Upper lobe of right lung (tissue), 1 donor: ENCODE results near the gene TSGA10IP. TPM values are rescaled to one million over a fixed set of nuclear protein-coding genes. Genes with fewer than 3 reads are reported as not detected.

ENCODE experiments used
- ATAC-seq: fragments of 200-7000 bp; cut with Tn5 transposase; one replicate; pipeline ENCODE4 v1.9.1; 2020; ENCODE audit warnings: mild to moderate bottlenecking, moderate library complexity
- DNase-seq: peaks from one replicate; pipeline ENCODE4 v3.0.0-alpha.2; 2020
- H3K27ac ChIP-seq: fragments of 200-600 bp; one replicate; pipeline ENCODE4 v1.8.0; 2022
- H3K27me3 ChIP-seq: fragments of 200-600 bp; one replicate; pipeline ENCODE4 v1.8.0; 2022; ENCODE audit warnings: mild to moderate bottlenecking
- H3K36me3 ChIP-seq: fragments of 200-600 bp; one replicate; pipeline ENCODE4 v1.8.0; 2022
- H3K4me1 ChIP-seq: fragments of 200-600 bp; one replicate; pipeline ENCODE4 v1.8.0; 2022
- H3K4me3 ChIP-seq: fragments of 200-600 bp; one replicate; pipeline ENCODE4 v1.8.0; 2022; ENCODE audit warnings: mild to moderate bottlenecking
- H3K9me3 ChIP-seq: fragments of 200-600 bp; one replicate; pipeline ENCODE4 v1.8.0; 2022
- intact Hi-C: fragments of 100-400 bp; cut with DNase I; formaldehyde crosslinking; loops from one replicate; pipeline ENCODE4 v1.11.0; 2022
- total RNA-seq: library from RNA; stranded (reverse); fragmentation: NEBNext Ultra II Directional; extraction: Animal tissue kit (Norgen Biotek cat#: 25700); gene quantifications from one replicate; pipeline ENCODE4 v1.2.1, GENCODE V29; 2021
- TF ChIP-seq, protein P1 (sequence below): fragments of 200-600 bp; IDR thresholded peaks from one replicate; pipeline ENCODE4 v1.8.0; 2022; ENCODE audit warnings: antibody characterized with exemption
- donor health status: DM: no; HTN: yes; CAD: no; lungs with severe emphysema.

TSGA10IP gene
- total RNA-seq, 1 donor from 2014 or later, result not detected

DNA sequence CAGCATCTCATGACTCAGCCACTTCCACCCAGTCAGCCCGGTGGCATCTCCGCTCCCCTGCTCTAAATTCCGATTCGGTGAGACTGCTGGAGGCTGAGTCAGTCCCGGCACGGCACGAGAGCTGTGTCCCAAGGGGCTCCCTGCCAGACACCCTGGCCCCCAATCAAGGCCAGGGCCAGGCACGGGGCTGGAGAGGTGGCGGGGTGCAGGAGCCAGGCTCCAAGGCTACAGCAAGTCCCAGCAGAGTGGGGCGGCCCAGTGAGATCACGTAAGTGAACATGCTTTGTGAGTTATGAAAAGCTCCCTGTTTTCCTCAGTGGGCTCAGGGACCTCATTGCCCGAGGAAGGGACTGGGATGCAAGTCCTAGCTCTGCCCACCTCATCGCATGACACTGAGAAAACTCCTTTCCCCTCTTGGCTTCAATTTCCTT, 29.4 kb upstream of the TSGA10IP start:
- no peaks in the 10 kb centered on the region for H3K36me3 ChIP-seq
- TF ChIP-seq, protein P1, sequence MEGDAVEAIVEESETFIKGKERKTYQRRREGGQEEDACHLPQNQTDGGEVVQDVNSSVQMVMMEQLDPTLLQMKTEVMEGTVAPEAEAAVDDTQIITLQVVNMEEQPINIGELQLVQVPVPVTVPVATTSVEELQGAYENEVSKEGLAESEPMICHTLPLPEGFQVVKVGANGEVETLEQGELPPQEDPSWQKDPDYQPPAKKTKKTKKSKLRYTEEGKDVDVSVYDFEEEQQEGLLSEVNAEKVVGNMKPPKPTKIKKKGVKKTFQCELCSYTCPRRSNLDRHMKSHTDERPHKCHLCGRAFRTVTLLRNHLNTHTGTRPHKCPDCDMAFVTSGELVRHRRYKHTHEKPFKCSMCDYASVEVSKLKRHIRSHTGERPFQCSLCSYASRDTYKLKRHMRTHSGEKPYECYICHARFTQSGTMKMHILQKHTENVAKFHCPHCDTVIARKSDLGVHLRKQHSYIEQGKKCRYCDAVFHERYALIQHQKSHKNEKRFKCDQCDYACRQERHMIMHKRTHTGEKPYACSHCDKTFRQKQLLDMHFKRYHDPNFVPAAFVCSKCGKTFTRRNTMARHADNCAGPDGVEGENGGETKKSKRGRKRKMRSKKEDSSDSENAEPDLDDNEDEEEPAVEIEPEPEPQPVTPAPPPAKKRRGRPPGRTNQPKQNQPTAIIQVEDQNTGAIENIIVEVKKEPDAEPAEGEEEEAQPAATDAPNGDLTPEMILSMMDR, result no peak
- ATAC-seq (peak; percentile 13), DNase-seq (peak; percentile 78)
- intact Hi-C loops, result no loop called here
- no peak overlapping the region for H3K4me3 ChIP-seq
- H3K27ac ChIP-seq, result peak overlapping the region; percentile 72
- no peaks in the 10 kb centered on the region for H3K27me3 ChIP-seq
- H3K9me3 ChIP-seq, result no peaks in the 10 kb centered on the region
- peaks cover 56% of the 10 kb centered on the region for H3K4me1 ChIP-seq

- Histone ChIP-seq H3K9me3 (no peaks in the 10 kb centered on the region), H3K27me3 (no peaks in the 10 kb centered on the region), H3K4me1 (peaks cover 55% of the 10 kb centered on the region), H3K36me3 (no peaks in the 10 kb centered on the region), H3K4me3 (no peak overlapping the region), H3K27ac (no peak overlapping the region)
- ATAC-seq (no peak), DNase-seq (no peak)
- TF ChIP-seq, protein P1, result no peak
- intact Hi-C loops, result no loop called here
Observed at GRCh38 chr11:65916391-65916790, 28.9 kb upstream of the TSGA10IP start.

- no peak for ATAC-seq
- Histone ChIP-seq H3K27me3 (no peaks in the 10 kb centered on the region), H3K9me3 (no peaks in the 10 kb centered on the region), H3K4me1 (peaks cover 49% of the 10 kb centered on the region), H3K4me3 (peak overlapping the region; percentile 89), H3K27ac (no peak overlapping the region), H3K36me3 (peaks cover 1% of the 10 kb centered on the region)
- DNase-seq, result no peak
- intact Hi-C loops, result no loop called here
- TF ChIP-seq, protein P1, result no peak
Observed at GRCh38 chr11:65917077-65917433, 28.2 kb upstream of the TSGA10IP start.

GRCh38 chr11:65917434-65918210, 27.7 kb upstream of the TSGA10IP start:
- TF ChIP-seq, protein P1, result no peak
- H3K27ac ChIP-seq, result peak overlapping the region; percentile 94
- intact Hi-C loops, result no loop called here
- no peaks in the 10 kb centered on the region for H3K9me3 ChIP-seq
- H3K4me3 ChIP-seq, result peak overlapping the region; percentile 89
- no peaks in the 10 kb centered on the region for H3K27me3 ChIP-seq
- peaks cover 48% of the 10 kb centered on the region for H3K4me1 ChIP-seq
- peak; percentile 67 for DNase-seq
- H3K36me3 ChIP-seq, result peaks cover 7% of the 10 kb centered on the region
- ATAC-seq, result no peak

GRCh38 chr11:65918211-65919140, 26.8 kb upstream of the TSGA10IP start, which contains the start of gene C11orf68:
Gene C11orf68 (minus strand): TSS chr11:65919062. CDS start chr11:65919031, 31 bp downstream.
- peak within 1 kb of the TSS; percentile 98 for H3K4me3 ChIP-seq
- DNase-seq, result no peak
- H3K27ac ChIP-seq, result peak within 1 kb of the TSS; percentile 94
- no peaks in the 10 kb centered on the region for H3K9me3 ChIP-seq
- intact Hi-C loops, result no loop called here
- TF ChIP-seq, protein P1, result no peak
- H3K4me1 ChIP-seq, result peaks cover 48% of the 10 kb centered on the region
- ATAC-seq, result no peak
- H3K27me3 ChIP-seq, result no peaks in the 10 kb centered on the region
- peaks cover 15% of the 10 kb centered on the region for H3K36me3 ChIP-seq
